ENCODE data around the gene SRSF3.

DNA sequence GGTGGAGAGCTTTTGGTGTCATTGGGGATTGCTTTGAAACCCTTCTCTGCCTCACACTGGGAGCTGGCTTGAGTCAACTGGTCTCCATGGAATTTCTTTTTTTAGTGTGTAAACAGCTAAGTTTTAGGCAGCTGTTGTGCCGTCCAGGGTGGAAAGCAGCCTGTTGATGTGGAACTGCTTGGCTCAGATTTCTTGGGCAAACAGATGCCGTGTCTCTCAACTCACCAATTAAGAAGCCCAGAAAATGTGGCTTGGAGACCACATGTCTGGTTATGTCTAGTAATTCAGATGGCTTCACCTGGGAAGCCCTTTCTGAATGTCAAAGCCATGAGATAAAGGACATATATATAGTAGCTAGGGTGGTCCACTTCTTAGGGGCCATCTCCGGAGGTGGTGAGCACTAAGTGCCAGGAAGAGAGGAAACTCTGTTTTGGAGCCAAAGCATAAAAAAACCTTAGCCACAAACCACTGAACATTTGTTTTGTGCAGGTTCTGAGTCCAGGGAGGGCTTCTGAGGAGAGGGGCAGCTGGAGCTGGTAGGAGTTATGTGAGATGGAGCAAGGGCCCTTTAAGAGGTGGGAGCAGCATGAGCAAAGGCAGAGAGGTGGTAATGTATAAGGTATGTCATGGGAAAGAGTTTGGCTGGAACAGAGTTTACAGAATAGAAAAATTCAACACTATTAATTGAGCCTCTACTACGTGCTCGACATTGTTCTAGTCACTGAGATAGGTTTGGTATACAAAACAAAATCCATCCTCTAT, 31.2 kb downstream of the SRSF3 start:
- TF ChIP-seq POLR2A (IDR thresholded peaks at IDR 0.05), result no peak
- TF ChIP-seq, protein P1, sequence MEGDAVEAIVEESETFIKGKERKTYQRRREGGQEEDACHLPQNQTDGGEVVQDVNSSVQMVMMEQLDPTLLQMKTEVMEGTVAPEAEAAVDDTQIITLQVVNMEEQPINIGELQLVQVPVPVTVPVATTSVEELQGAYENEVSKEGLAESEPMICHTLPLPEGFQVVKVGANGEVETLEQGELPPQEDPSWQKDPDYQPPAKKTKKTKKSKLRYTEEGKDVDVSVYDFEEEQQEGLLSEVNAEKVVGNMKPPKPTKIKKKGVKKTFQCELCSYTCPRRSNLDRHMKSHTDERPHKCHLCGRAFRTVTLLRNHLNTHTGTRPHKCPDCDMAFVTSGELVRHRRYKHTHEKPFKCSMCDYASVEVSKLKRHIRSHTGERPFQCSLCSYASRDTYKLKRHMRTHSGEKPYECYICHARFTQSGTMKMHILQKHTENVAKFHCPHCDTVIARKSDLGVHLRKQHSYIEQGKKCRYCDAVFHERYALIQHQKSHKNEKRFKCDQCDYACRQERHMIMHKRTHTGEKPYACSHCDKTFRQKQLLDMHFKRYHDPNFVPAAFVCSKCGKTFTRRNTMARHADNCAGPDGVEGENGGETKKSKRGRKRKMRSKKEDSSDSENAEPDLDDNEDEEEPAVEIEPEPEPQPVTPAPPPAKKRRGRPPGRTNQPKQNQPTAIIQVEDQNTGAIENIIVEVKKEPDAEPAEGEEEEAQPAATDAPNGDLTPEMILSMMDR (IDR thresholded peaks at IDR 0.05), result no peak
- no peak for TF ChIP-seq POLR2AphosphoS5 (IDR thresholded peaks at IDR 0.05)

All from breast epithelium (tissue), 3 donors.